Measurements from ENCODE around the gene NPY2R. TPM values are rescaled to one million over a fixed set of nuclear protein-coding genes. Genes with fewer than 3 reads are reported as not detected.

NPY2R gene
- total and polyA plus RNA-seq, 2 donors (not counting 1 experiment from before 2014, with no cell fraction given) = not detected

GRCh38 chr4:155234206-155234605 is 25.8 kb downstream of the NPY2R start:
- no peak for DNase-seq
- no peak for ATAC-seq (ENCODE audit: low read depth)
- ChIA-PET POLR2A (no interaction called here), CTCF (no interaction called here)
- TF ChIP-seq CTCF (IDR thresholded peaks at IDR 0.05) (no peak), EZH2 (IDR thresholded peaks at IDR 0.05; ENCODE audit: borderline replicate concordance, insufficient read depth, low read depth, low read length, poor library complexity, severe bottlenecking) (no peak)
- Mint-ChIP-seq H3K9me3 (ENCODE audit: insufficient read depth) (no peaks in the 10 kb centered on the region), H3K4me3 (no peak overlapping the region), H3K27me3 (no peaks in the 10 kb centered on the region), H3K27ac (no peak overlapping the region), H3K4me1 (no peaks in the 10 kb centered on the region)
- Histone ChIP-seq H3K4me3 (ENCODE audit: control extremely low read depth in 1 of 5, extremely low read depth in 1 of 5, insufficient read depth in 1 of 5, low read depth in 2 of 5, low read length in 4 of 5) (no peak overlapping the region), H4K20me1 (ENCODE audit: control insufficient read depth, insufficient read depth, low read length, poor library complexity, severe bottlenecking) (no peaks in the 10 kb centered on the region), H3K27me3 (replicated peaks in 1 of 4; ENCODE audit: control extremely low read depth in 1 of 4, control insufficient read depth in 3 of 4, insufficient read depth in 4 of 4, low read length in 3 of 4) (no peaks in the 10 kb centered on the region), H3K36me3 (replicated peaks in 1 of 2; ENCODE audit: control extremely low read depth in 1 of 2, control insufficient read depth in 1 of 2, extremely low read depth in 1 of 2, insufficient read depth in 2 of 2, low read length in 1 of 2) (no peaks in the 10 kb centered on the region), H2AFZ (ENCODE audit: insufficient read depth, low read depth, low read length, poor library complexity, severe bottlenecking) (no peak overlapping the region), H3K4me2 (replicated peaks; ENCODE audit: low read depth, low read length, poor library complexity, severe bottlenecking) (no peak overlapping the region), H3K4me1 (ENCODE audit: control insufficient read depth in 2 of 2, insufficient read depth in 2 of 2, low read length in 2 of 2) (no peaks in the 10 kb centered on the region), H3K9me3 (ENCODE audit: control extremely low read depth in 1 of 3, control insufficient read depth in 2 of 3, insufficient read depth in 1 of 3, low read length in 2 of 3) (no peaks in the 10 kb centered on the region), H3K9ac (ENCODE audit: low read length) (no peak overlapping the region), H3K27ac (ENCODE audit: low read length in 2 of 2) (no peak overlapping the region), H3K79me2 (ENCODE audit: control insufficient read depth, insufficient read depth, low read length) (no peaks in the 10 kb centered on the region)
- WGBS (ENCODE audit: insufficient coverage) = 67% methylated on average over 1 of the region's 1 CpG
- intact Hi-C loops (cut with micrococcal nuclease) = no loop called here

- WGBS (ENCODE audit: insufficient coverage) = 100% methylated on average over 1 of the region's 1 CpG
- ATAC-seq (ENCODE audit: low read depth) (no peak), DNase-seq (no peak)
- Mint-ChIP-seq H3K9me3 (ENCODE audit: insufficient read depth) (peaks cover 4% of the 10 kb centered on the region), H3K4me3 (no peak overlapping the region), H3K27me3 (no peaks in the 10 kb centered on the region), H3K4me1 (no peaks in the 10 kb centered on the region), H3K27ac (no peak overlapping the region)
- Histone ChIP-seq H3K79me2 (ENCODE audit: control insufficient read depth, insufficient read depth, low read length) (no peaks in the 10 kb centered on the region), H3K36me3 (replicated peaks in 1 of 2; ENCODE audit: control extremely low read depth in 1 of 2, control insufficient read depth in 1 of 2, extremely low read depth in 1 of 2, insufficient read depth in 2 of 2, low read length in 1 of 2) (no peaks in the 10 kb centered on the region), H3K9ac (ENCODE audit: low read length) (no peak overlapping the region), H3K27ac (ENCODE audit: low read length in 2 of 2) (no peak overlapping the region), H2AFZ (ENCODE audit: insufficient read depth, low read depth, low read length, poor library complexity, severe bottlenecking) (no peak overlapping the region), H3K9me3 (ENCODE audit: control extremely low read depth in 1 of 3, control insufficient read depth in 2 of 3, insufficient read depth in 1 of 3, low read length in 2 of 3) (no peaks in the 10 kb centered on the region), H3K4me1 (ENCODE audit: control insufficient read depth in 2 of 2, insufficient read depth in 2 of 2, low read length in 2 of 2) (no peaks in the 10 kb centered on the region), H4K20me1 (ENCODE audit: control insufficient read depth, insufficient read depth, low read length, poor library complexity, severe bottlenecking) (no peaks in the 10 kb centered on the region), H3K4me2 (replicated peaks; ENCODE audit: low read depth, low read length, poor library complexity, severe bottlenecking) (no peak overlapping the region), H3K4me3 (ENCODE audit: control extremely low read depth in 1 of 5, extremely low read depth in 1 of 5, insufficient read depth in 1 of 5, low read depth in 2 of 5, low read length in 4 of 5) (no peak overlapping the region), H3K27me3 (replicated peaks in 1 of 4; ENCODE audit: control extremely low read depth in 1 of 4, control insufficient read depth in 3 of 4, insufficient read depth in 4 of 4, low read length in 3 of 4) (no peaks in the 10 kb centered on the region)
- TF ChIP-seq CTCF (IDR thresholded peaks at IDR 0.05) = no peak
- TF ChIP-seq EZH2 (IDR thresholded peaks at IDR 0.05; ENCODE audit: borderline replicate concordance, insufficient read depth, low read depth, low read length, poor library complexity, severe bottlenecking) = no peak
- ChIA-PET CTCF (no interaction called here), POLR2A (no interaction called here)
- intact Hi-C loops (cut with micrococcal nuclease) = no loop called here
Measured at GRCh38 chr4:155237567-155237966, 29.1 kb downstream of the NPY2R start.
